ENCODE results near the gene GNA15.

Gene GNA15

DNA sequence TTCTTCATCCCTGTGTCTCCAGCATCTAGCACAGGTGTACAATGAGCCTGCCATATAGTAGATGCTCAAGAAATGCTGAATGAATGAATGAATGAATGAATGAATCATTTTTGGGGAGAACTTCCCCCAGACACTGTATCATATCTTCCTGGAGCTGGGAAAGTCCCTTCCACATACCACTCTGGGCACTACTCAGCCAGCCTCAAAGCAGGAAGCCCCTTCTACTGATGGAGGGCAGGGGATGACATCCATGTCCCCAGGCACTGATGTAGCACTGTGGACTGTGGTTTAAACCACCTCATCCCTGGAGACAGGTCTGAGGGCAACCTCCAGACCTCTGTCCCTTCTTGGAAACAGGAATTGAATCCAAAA is 4.8 kb downstream of the GNA15 start:
- Histone ChIP-seq H3K9me3 (ENCODE audit: low read length) (no peaks in the 10 kb centered on the region), H3K79me2 (ENCODE audit: insufficient read depth, low read length) (no peaks in the 10 kb centered on the region), H2AFZ (ENCODE audit: low read length) (no peak overlapping the region), H3K9me2 (ENCODE audit: low read depth, low read length) (no peaks in the 10 kb centered on the region), H3F3A (ENCODE audit: insufficient read depth, low read length) (no peaks in the 10 kb centered on the region), H3K36me3 (ENCODE audit: insufficient read depth, low read length) (no peaks in the 10 kb centered on the region), H3K9ac (ENCODE audit: low read length) (no peak overlapping the region), H3K27me3 (ENCODE audit: insufficient read depth, low read length) (peaks cover 4% of the 10 kb centered on the region; the same call in 1 of the 2 replicates), H3K4me2 (ENCODE audit: low read length) (no peak overlapping the region), H4K20me1 (ENCODE audit: insufficient read depth, low read length) (no peaks in the 10 kb centered on the region), H3K4me3 (ENCODE audit: low read depth, low read length, poor library complexity, severe bottlenecking) (no peak overlapping the region), H3K27ac (ENCODE audit: low read depth, low read length, poor library complexity, severe bottlenecking) (no peak overlapping the region), H3K4me1 (ENCODE audit: insufficient read depth, low read length, severe bottlenecking) (no peaks in the 10 kb centered on the region)
- TF ChIP-seq CTCF (IDR thresholded peaks at IDR 0.05; ENCODE audit: low read length) (no peak), EZH2 (IDR thresholded peaks at IDR 0.05; ENCODE audit: borderline replicate concordance, low read length) (no peak)

DNA sequence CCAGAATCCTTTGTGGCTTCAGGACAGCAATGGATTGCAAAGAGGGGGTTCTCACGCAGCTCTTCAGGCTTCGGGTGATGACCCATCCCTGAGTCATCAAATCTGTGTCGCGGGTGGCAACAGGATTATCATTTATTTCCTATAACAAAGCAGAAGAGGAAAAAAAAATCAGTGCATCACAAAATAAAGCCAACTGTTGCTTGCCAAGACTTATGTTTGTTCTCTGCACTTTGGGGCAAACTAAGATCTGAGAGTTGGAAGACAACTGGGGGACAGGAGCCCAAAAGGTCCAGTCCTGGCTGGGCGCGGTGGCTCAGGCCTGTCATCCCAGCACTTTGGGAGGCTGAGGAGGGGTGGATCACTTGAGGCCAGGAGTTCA is 6.4 kb downstream of the GNA15 start:
- no peaks in the 10 kb centered on the region for H3K9me2 ChIP-seq (ENCODE audit: low read depth, low read length)
- H4K20me1 ChIP-seq (ENCODE audit: insufficient read depth, low read length): no peaks in the 10 kb centered on the region
- H3K27me3 ChIP-seq (ENCODE audit: insufficient read depth, low read length): peaks cover 3% of the 10 kb centered on the region; the same call in 1 of the 2 replicates
- TF ChIP-seq CTCF (IDR thresholded peaks at IDR 0.05; ENCODE audit: low read length) (no peak), EZH2 (IDR thresholded peaks at IDR 0.05; ENCODE audit: borderline replicate concordance, low read length) (no peak)
- no peak overlapping the region for H3K4me2 ChIP-seq (ENCODE audit: low read length)
- no peak overlapping the region for H3K27ac ChIP-seq (ENCODE audit: low read depth, low read length, poor library complexity, severe bottlenecking)
- H3K9ac ChIP-seq (ENCODE audit: low read length): no peak overlapping the region
- H3K36me3 ChIP-seq (ENCODE audit: insufficient read depth, low read length): no peaks in the 10 kb centered on the region
- no peaks in the 10 kb centered on the region for H3K9me3 ChIP-seq (ENCODE audit: low read length)
- no peaks in the 10 kb centered on the region for H3K4me1 ChIP-seq (ENCODE audit: insufficient read depth, low read length, severe bottlenecking)
- H3K79me2 ChIP-seq (ENCODE audit: insufficient read depth, low read length): no peaks in the 10 kb centered on the region
- no peak overlapping the region for H2AFZ ChIP-seq (ENCODE audit: low read length)
- H3F3A ChIP-seq (ENCODE audit: insufficient read depth, low read length): no peaks in the 10 kb centered on the region
- no peak overlapping the region for H3K4me3 ChIP-seq (ENCODE audit: low read depth, low read length, poor library complexity, severe bottlenecking)

DNA sequence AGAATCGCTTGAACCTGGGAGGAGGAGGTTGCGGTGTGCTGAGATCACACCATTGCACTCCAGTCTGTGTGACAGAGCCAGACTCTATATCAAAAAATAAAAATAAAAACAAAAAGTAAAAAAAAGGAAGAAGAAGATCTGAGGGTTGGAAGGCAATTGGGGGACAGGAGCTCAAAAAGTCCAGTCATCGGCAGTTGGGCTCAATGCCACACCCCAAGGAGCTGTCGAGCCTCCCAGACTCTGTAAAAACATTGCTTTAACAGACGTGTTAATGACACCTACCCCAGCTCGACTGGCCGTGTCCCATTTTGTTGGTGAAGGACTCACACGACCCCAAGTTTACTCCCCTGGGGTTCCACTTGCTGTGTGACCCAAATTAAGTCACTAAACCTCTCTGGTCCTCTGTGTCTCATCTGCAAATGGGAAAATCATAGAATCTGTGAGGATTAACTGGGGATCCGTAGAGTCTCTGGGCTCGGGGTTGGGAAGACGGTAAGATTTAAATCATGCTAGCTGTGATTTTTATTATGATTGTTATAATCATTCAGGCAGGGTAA is 7.0 kb downstream of the GNA15 start:
- no peaks in the 10 kb centered on the region for H3K9me2 ChIP-seq (ENCODE audit: low read depth, low read length)
- H3K9me3 ChIP-seq (ENCODE audit: low read length): no peaks in the 10 kb centered on the region
- H3K4me1 ChIP-seq (ENCODE audit: insufficient read depth, low read length, severe bottlenecking): no peaks in the 10 kb centered on the region
- H3F3A ChIP-seq (ENCODE audit: insufficient read depth, low read length): no peaks in the 10 kb centered on the region
- H4K20me1 ChIP-seq (ENCODE audit: insufficient read depth, low read length): no peaks in the 10 kb centered on the region
- H3K79me2 ChIP-seq (ENCODE audit: insufficient read depth, low read length): no peaks in the 10 kb centered on the region
- H2AFZ ChIP-seq (ENCODE audit: low read length): no peak overlapping the region
- H3K27me3 ChIP-seq (ENCODE audit: insufficient read depth, low read length): peaks cover 3% of the 10 kb centered on the region; the same call in 1 of the 2 replicates
- no peak overlapping the region for H3K4me3 ChIP-seq (ENCODE audit: low read depth, low read length, poor library complexity, severe bottlenecking)
- H3K4me2 ChIP-seq (ENCODE audit: low read length): no peak overlapping the region
- H3K27ac ChIP-seq (ENCODE audit: low read depth, low read length, poor library complexity, severe bottlenecking): no peak overlapping the region
- no peaks in the 10 kb centered on the region for H3K36me3 ChIP-seq (ENCODE audit: insufficient read depth, low read length)
- no peak overlapping the region for H3K9ac ChIP-seq (ENCODE audit: low read length)
- no peak for TF ChIP-seq CTCF (IDR thresholded peaks at IDR 0.05; ENCODE audit: low read length)
- no peak for TF ChIP-seq EZH2 (IDR thresholded peaks at IDR 0.05; ENCODE audit: borderline replicate concordance, low read length)
